GM19372 (cell line): ENCODE measurements around the gene TBCCD1.
A peak's percentile ranks its signal among the peaks of the same experiment; 100 is the strongest.
"Not testable (repeated sequence)": the region's sequence is repeated elsewhere in the genome, so short reads cannot be mapped to it uniquely, and the experiment has no call there.

Experiments used
- ATAC-seq: cut with Tn5 transposase; IDR thresholded peaks from one replicate; pipeline ENCODE4 v1.9.1; 2021; ENCODE audit warnings: mild to moderate bottlenecking, low read depth, moderate library complexity; ENCODE audit not compliant: unreplicated experiment

The TBCCD1 gene

DNA sequence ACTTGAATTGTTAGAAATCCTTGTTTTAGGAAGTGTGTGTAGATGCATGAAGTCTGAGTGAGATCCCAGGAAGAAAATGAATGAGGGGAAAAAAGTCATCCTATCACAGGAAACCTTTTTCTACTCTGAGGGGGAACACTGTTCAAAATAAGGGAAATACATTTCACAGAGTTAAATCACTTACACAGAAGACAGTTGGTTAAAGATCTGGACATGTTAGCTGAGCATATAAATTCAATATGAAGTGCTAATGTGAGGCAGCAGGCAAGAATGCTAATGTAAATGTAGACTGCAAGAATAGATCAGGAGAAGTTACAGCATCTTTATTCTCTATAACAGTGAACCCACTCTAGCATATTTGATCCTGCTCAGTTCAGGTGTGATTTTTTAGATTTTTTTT lies 2.6 kb downstream of the TBCCD1 start:
- ATAC-seq, result no peak

DNA sequence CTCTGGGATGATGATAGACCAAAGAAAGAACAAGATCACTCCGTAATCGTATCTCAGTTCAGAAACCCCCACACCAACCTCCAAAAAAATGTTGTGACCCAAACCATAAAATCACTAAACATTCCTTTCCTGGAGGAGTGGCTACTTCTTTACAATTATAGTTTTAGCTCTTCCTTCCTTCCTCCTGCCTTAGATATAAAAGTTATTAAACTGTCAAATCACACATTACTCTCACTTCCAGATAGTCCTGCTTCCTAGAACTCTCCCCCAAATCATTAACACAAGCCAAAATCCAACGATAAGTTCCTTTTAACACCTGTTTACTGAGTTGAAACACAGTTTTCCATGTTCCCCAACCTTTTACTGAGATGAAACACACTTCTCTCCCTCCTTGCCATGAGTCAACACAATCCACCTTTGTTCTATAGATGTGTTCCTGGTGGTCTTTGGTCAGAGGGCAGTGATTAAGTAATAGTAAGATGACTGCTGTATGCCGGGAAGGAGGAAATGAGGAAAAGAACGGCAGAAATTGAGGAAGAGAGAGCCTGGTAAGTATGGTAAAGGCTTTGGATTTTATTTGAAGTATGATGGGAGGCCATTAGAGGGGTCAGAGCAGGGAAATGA lies 14.6 kb downstream of the TBCCD1 start:
- ATAC-seq, result no peak

DNA sequence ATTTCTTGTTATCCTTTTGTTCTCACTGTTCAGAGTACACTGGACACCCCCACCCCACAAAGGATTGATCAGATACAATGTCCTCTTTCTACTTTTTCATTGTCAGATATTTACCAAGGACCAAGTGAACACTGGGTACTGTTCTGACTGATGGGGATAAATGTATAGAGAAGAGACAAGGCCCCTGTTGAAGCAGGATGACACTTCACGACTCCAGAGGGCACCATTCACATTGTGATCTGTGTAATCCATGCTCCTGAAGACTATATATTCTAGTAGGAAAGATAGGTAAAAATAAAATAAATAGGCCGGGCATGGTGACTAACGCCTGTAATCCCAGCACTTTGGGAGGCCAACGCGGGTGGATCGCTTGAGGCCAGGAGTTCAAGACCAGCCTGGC lies 15.8 kb downstream of the TBCCD1 start:
- no peak for ATAC-seq

DNA sequence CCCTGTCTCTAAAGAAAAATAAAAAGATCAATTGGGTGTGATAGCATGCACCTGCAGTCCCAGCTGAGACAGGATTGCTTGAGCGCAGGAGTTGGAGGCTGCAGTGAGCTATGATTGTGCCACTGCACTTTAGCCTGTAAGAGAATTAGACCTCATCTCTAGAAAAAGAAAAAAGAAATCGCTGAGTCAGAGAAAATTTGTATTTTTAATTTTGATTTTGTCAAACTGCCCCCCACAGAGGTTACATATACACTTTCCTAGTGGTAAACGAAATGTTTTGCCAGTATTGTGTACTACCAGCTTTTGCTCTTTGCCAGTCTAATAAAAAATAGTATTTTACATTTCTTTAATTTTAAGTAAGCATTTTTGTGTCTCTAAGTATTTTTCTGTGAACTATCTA lies 17.6 kb downstream of the TBCCD1 start:
- no peak for ATAC-seq

DNA sequence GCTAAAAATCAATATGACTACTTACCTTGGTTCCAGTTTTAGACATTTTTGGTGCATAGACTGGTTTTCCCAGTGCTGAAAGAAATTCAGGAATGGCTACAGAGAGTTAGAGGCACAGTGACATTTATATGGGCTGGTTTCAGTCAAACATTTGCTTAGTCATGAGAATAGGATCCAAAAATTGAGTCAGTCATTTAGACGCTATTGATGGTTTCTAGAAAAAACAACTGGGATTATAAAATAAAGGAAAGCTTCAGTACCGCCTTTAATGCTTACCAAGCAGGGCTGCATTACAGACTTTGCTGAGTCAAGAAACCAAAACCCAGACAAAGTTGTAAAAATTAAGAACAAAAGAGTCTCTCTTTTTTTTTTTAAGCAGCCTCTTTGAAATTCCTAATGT lies 22.9 kb downstream of the TBCCD1 start, which contains the start of gene CRYGS:
CRYGS (minus strand) TSS at position 100 of the 400 bp plus-strand sequence; CDS start at position 46, 54 bp downstream.
- ATAC-seq, result no peak

DNA sequence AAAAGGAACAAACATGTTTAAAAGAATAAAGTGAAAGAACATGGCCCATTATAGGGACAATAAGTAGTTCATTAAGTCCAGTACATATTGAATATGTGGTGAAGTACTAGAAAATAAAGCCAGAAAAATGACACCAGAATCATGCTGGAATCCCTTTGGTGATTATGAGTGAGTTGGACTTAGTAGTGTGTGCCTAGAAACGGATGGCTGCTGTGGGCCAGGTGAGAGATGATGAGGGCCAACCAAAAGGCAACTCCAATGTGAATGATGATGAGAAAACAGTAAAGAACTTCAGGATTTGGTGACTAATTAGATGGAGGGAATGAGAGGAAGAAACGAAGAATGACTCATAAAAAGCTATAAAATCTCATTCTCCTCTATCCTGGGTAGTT lies 26.3 kb downstream of the TBCCD1 start:
- ATAC-seq, result no peak

DNA sequence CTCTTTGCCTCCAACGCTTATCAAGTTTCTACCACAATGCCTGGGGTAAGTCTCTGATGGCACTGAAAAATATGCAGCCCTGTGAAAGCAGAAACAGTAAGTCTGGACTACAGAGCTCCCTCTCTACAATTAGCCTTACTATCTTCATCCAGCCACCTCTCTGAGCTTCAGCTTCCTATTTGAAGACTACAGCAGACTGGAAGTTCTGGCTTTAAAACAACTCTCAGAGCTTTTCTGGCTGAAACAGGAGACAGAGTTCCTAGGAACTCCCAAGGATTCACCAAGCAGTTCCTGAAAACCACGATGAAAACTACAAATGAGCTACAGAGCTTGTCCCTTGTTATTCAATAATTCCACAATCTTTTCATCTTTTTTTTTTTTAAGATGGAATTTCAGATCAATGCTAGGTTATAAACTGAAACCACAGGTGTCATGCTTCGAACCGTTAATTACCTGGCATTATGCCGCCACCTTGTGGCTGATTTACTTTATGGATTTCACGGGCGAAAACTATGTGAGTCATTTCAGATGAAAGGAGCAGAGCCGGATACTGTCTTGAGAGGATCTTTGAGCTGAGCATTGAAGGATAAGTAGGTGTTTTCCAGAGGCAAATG lies 26.8 kb downstream of the TBCCD1 start:
- peak; percentile 40 for ATAC-seq

DNA sequence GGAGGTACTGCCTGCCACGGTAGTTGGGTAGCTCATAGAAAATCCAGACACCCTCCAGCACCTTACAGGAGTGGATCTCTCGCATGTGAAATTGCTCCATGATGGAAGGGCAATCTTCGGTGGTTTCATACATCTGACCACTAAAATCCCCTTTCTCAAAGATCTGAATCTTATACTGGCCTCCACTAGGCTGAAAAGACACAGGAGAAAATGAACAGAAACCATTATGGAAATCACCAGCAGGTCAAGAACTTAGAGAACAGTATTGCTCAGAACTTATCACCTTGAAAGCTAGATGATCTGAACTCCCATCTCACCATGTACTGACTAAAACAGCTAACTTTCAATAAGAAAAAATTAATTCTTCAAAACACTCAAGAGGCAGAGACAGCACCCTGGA lies 28.4 kb downstream of the TBCCD1 start:
- no peak for ATAC-seq

DNA sequence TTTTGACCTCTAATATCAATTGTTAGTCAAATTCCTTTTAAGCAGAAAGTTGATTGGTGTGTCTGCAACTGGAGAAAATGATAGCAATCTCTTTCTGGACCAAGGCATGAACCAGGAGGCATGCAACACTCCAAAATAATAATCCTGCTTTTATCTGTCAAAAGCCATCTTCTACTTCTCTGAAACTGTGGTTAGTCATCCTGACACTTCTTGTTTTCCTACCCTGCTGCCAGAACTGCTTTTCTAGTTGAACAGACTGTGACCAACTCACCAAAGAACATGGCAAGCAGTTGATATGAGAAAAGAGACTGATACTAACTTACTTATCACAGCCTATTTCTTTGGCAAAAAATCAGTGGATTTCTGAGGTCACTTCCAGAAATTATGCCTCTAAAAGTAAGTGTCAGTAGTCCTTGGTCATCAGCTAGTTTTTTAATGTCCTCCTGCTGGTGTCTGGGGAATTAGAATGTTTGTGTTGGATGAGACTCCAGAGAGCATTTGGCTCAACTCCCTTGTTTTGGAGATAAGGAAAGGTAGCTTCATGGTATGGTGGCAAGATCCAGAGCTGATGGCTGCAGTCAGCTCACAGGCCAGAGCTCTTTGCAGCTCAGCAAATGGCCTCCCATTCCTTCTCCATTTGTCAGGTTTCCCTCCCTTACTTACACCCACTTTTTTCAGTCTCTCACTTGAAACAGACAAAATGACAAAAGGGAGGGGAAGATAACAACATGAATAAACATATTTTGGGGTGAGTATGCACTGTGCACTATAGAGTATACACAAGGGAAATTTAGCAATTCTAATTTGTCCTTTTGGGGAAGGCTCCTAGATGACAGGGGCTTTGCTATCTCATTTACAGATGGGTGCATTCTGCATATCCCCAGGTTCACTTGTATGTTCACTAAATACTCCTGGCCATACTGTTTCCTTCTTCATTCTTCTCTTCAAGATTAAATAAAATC lies 30.0 kb downstream of the TBCCD1 start:
- no peak for ATAC-seq

DNA sequence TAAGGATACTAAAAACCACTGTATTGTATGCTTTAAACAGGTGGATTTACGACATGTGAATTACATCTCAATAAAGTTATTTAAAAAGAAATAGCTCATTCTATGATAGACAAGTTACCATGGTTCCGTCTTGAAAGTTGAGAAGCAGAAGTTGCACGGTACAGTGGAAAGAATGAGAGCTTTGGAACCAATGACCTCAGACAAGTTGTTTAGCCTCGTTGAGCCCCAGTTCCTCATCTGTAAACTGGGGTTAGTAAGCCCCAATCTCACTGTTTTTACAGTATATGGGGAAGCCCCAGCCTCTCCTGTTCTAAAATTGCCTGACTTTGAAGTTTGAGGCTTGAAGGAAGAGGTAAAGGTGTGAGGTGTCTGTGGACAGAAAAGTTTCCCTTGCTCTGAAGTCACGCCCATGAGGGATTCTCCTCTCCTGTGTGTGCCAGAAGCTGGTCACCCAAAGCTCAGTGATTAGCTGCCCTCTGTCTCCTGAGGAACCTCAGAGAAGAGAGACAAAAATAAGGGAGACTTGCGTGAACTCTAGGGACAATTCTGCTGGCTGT lies 32.9 kb downstream of the TBCCD1 start:
- ATAC-seq, result peak; percentile 87

DNA sequence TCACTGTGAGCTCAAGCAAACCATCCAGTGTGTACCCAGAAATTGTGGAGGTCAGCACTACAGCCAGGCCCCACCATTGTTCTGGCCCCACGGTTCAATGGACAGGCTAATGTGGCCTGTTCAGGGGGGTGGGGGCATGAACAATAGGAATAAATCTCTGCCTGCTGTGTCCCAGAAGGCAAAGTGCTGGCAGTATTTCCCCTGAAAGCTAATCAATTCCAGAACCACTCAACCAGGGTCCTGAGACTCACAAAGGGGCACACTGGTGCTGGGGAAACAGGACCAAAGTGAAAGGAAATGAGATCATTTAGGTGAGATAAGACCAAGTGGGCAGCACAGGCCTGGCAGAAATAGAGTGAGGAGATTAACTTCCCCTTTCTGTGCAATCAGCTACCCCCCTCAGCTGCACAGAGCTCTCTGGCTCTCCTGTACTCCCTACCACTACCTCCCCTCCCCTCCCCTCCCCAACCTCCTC lies 34.5 kb downstream of the TBCCD1 start:
- peak; percentile 43 for ATAC-seq

DNA sequence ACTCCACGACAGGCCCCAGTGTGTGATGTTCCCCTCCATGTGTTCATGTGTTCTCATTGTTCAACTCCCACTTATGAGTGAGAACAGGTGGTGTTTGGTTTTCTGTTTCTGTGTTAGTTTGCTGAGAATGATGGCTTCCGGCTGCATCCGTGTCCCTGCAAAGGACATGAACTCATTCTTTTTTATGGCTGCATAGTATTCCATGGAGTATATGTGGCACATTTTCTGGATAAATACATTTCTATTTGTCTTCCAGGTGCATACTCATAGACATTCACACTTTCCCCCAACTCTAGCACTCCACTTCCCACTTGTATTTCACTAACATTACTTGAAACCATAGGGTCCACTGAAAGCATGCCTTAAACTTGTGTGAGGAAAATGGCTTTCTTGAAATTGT lies 35.4 kb downstream of the TBCCD1 start:
- ATAC-seq, result not testable (repeated sequence)

DNA sequence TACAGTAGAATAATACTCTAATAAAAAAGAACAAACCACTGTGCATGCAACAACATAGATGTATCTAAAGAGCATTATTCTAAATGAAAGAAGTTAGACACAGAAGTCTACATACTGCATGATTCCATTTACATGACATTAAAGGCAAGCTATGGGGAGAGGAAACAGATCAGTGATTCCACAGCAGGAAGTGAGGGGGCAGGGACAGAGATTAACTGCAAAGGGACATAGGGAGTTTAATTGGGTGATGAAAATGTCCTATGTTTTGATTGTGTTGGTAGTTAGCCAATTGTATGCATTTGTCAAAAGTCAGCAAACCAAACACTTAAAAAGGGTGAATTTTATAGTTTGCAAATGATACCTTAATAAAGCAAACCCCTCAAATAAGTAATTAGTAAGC lies 36.7 kb downstream of the TBCCD1 start:
- ATAC-seq, result no peak

DNA sequence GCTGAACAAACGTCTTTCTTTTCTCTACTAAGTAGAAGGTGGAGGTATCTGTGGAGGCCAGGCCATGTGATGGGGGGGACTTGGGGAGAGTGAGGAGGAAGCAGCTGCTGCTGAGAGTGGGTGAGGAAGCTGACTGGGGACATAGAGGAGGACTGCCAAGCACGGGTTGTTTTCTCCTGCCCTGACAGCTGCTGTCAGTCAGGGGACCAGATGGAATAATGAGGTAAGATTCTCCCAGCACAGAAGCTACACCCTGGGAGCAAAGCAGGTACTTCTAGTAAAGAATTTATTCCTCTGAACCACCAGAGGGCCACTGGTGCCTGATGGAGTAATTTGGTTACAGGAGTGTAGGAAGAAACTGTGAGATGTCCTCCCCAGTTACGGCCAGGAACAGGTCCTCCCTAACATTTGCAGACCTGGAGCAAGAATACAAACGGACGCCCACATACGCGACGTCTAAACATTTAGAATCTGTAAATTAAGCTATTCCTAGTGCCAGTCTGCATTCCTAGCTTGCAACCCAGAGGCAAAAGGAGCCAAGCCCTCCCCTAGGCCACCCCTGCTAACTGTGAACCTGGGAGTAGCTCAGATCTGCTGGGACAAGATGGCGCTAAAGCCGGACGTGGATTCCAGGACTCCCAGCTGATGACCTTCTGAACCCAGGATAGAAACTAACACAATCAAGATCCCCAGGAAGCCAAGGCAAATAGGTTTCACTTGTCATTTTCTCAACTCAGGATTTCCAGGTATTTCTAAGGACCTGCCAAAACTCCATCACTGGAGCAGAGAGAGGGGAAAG lies 37.7 kb downstream of the TBCCD1 start:
- ATAC-seq, result no peak

DNA sequence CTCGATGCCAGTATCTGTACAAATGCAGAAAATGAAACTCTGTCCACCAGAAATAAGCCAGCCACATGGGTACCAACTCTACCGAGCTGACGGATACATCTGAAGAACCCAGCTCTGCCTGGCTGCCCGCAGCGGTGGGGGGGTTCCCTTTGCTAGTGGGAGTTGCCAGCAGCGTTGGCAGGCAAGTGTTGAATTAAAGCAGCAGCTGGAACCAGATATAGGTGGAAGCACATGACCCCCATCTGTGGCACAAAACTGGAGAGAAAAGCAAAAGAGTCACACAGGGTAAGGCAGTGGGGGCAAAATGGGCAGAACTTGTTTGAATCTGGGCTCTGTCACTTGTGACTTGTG lies 40.9 kb downstream of the TBCCD1 start:
- ATAC-seq, result no peak

DNA sequence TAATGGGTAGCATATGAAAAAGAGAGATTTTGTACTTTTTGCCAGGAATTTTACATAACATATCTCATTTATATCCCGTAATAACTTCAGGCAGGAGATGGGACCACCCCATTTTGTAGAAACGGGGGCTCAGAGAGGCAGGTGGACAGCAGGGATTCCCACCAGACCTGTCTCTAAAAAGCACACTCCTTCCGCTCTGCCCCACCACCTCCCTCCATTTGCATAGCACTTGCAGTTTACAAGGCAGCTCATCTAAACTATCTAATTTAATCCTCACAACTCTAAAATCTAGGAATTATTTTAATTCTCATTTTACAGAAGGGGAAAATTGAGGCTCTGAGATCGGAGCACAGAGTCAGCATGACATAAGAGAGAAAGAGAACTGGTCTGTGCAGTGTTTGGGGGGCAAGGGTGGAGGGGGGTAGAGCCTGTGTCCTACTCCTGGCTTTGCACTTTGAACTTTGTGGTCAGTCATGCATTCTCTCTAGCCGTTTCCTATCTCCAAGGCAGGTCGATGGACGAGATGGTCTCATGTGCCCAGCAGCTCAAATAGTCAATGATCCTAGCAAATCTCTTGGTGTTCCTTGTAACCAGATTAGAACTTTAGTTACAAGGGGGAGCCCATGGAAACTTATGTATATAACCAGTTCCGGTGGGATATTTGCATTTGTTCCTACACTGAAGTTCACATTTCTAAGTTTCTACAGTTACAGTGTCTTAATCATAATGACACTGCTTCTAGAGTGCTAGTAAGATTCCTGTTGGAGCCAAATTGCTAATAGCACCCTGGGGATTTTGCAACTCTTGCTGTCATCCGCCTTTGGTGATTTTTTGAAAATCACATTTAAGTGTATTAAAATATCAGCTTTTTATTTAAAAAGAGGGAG lies 41.5 kb downstream of the TBCCD1 start:
- no peak for ATAC-seq

DNA sequence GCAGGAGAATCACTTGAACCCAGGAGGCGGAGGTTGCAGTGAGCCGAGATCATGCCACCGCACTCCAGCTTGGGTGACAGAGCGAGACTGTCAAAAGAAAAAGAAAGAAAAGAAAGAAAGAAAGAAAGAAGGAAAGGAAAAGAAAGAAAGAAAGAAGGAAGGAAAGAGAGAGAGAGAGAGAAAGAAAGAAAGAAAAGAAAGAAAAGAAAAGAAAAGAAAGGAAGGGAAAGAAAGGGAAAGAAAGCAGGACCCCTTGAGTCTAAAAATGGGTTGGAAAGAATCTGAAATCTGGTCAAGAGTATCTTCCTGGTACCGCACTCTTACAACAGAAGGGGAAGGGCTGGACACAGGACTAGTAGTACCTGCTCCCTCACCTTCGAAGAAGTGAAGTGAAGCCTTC lies 42.5 kb downstream of the TBCCD1 start:
- no peak for ATAC-seq

DNA sequence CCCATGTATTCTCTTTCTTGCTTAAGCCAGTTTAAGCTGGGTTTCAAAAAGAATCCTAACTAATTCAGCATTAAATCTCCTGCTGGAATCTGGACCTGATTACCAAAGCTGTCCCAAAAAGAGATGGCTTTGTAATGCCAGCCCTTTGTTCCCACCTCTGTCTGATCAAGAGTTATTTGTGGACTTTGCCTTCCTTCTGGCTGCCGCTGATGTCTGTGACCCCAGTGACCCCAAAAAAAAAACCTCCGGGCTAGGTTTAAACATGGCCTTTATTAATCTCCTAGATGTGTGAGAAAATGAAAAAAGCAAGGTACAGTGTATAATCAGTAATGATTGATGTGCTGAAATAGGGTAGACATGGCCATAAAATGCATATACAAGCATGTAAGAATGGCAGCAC lies 43.7 kb downstream of the TBCCD1 start:
- no peak for ATAC-seq

DNA sequence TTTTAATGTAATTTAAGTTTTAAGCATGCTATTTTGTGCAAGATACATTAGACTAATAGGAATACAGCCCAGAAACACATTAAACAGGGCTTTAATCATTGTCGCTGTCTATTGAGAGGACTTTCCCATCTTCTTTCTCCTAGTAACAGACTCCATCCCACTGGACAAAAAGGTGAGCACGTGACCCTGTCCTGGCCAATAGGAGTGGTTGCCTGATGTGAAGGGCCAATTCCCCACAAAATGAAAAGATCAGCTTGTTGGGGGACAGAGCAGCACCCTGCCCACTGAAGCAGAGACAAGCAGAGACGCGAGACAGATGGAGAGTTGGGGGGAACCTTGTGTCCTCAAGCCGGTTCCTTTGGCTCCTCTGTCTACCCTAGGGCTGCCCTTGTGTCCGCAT lies 44.1 kb downstream of the TBCCD1 start:
- ATAC-seq, result no peak
